Stomach (tissue), 9 donors: ENCODE data around the gene RPS6KB2. TPM values are rescaled to one million over a fixed set of nuclear protein-coding genes. Genes with fewer than 3 reads are reported as not detected.

Experiments used
- DNase-seq, 2 donors: peaks; one replicate each; pipeline versions ENCODE4 v3.0.0 to v3.0.0-alpha.2; 2013 to 2019
- H3K27ac ChIP-seq, 5 donors: fragments of 200-600 bp in 4 of 5; sonication (generic) in 4 of 5; one replicate each; pipeline ENCODE4 v1.5.1; 2013 to 2019; ENCODE audit warnings: mild to moderate bottlenecking in 1 of 5, moderate library complexity in 1 of 5
- H3K27me3 ChIP-seq, 3 donors: fragments of 200-600 bp; sonication (generic); one replicate each; pipeline ENCODE4 v1.5.1; 2017 to 2019; ENCODE audit warnings: mixed run types in 1 of 3
- H3K36me3 ChIP-seq, 4 donors: fragments of 200-600 bp; sonication (generic); 1 replicate in 3 of 4; 2 replicates in 1 of 4; pipeline ENCODE4 v1.5.1; 2016 to 2019
- H3K4me1 ChIP-seq, 4 donors: fragments of 200-600 bp; sonication (generic); one replicate each; pipeline ENCODE4 v1.5.1; 2016 to 2019
- H3K4me3 ChIP-seq, 4 donors: fragments of 200-600 bp; sonication (generic) in 3 of 4; one replicate each; pipeline ENCODE4 v1.5.1; 2016 to 2019; ENCODE audit warnings: mild to moderate bottlenecking in 1 of 4
- H3K9me3 ChIP-seq, 4 donors: fragments of 200-600 bp; sonication (generic); one replicate each; pipeline ENCODE4 v1.5.1; 2016 to 2019
- CTCF ChIP-seq, 7 experiments: fragments of 450-650 bp in 4 of 7; fragments of 200-600 bp in 3 of 7; sonication (generic) in 3 of 7; IDR thresholded peaks; one replicate each; pipeline ENCODE4 v1.5.1; 2016 to 2019; ENCODE audit warnings: antibody characterized with exemption in 7 of 7, control low read depth in 2 of 7, mild to moderate bottlenecking in 1 of 7
- EP300 ChIP-seq: sonication (generic); formaldehyde crosslinking; IDR thresholded peaks from one replicate; pipeline ENCODE4 v1.6.1; 2017; ENCODE audit warnings: antibody characterized with exemption
- POLR2A ChIP-seq, 4 donors: fragments of 450-650 bp; IDR thresholded peaks; one replicate each; pipeline ENCODE4 v1.6.1; 2016; ENCODE audit warnings: antibody characterized with exemption in 4 of 4, control low read depth in 2 of 4, mild to moderate bottlenecking in 1 of 4, moderate library complexity in 1 of 4
- POLR2AphosphoS5 ChIP-seq, 3 donors: sonication (generic); formaldehyde crosslinking; IDR thresholded peaks; one replicate each; pipeline ENCODE4 v1.6.1; 2016; ENCODE audit warnings: antibody characterized with exemption in 3 of 3
- WGBS, 5 donors: extraction: QIAGEN DNeasy Blood & Tissue Kit in 3 of 5; methylation state at CpG; one replicate each; pipeline versions ENCODE4 v1.1.5 to v1.1.7; 2013 to 2018; 5-methylcytosine and 5-hydroxymethylcytosine counted together
- intact Hi-C: fragments of 100-400 bp; cut with DNase I; formaldehyde crosslinking; loops from one replicate; pipeline ENCODE4 v1.15.1; 2023; ENCODE audit warnings: low total_unique reads
- polyA plus RNA-seq, 3 donors: library from polyadenylated mRNA; stranded (reverse); fragments of 200-250 nt; gene quantifications; one replicate each; pipeline ENCODE4 v1.2.3, GENCODE V29; 2013
- total RNA-seq, 5 donors: library from RNA; depleted of rRNA; stranded (reverse); fragments of >200 nt; gene quantifications; one replicate each; pipeline versions ENCODE4 v1.1.0 to v1.2.3, GENCODE V29; 2014 to 2016
- donor health status: healthy with polysubstance abuse.
- donor health status: Bipolar disorder and iron deficiency.
- donor health status: healthy.

The RPS6KB2 gene
- total and polyA plus RNA-seq, 8 donors: 29.7 to 434 (median 71.5) TPM

- peak overlapping the region in 3 of 5 donors; percentile 36 to 66 (median 57) for H3K27ac ChIP-seq
- peaks cover 0 to 43% (median 31%) of the 10 kb centered on the region in 4 donors for H3K4me1 ChIP-seq
- WGBS, 5 donors: 58 to 83% (median 70%) methylated on average over 6 to 18 of the region's 18 CpGs
- no peak overlapping the region for H3K4me3 ChIP-seq
- no peaks in the 10 kb centered on the region for H3K9me3 ChIP-seq
- H3K27me3 ChIP-seq: peaks cover 0 to 93% (median 0%) of the 10 kb centered on the region in 3 donors
- TF ChIP-seq EP300 (no peak), POLR2AphosphoS5 (IDR thresholded peaks at IDR 0.05) (no peak), CTCF (IDR thresholded peaks at IDR 0.05) (no peak), POLR2A (IDR thresholded peaks at IDR 0.05) (no peak)
- no peaks in the 10 kb centered on the region for H3K36me3 ChIP-seq
- intact Hi-C loops: no loop called here
- no peak for DNase-seq
Measured at GRCh38 chr11:67408437-67409200, 19.7 kb upstream of the RPS6KB2 start.

GRCh38 chr11:67409261-67409666 is 19.0 kb upstream of the RPS6KB2 start:
- Histone ChIP-seq H3K27ac (peak overlapping the region in 4 of 5 donors; percentile 26 to 66 (median 46)), H3K4me3 (peak overlapping the region in 1 of 4 donors; percentile 9), H3K36me3 (no peaks in the 10 kb centered on the region), H3K9me3 (no peaks in the 10 kb centered on the region), H3K27me3 (peaks cover 0 to 90% (median 0%) of the 10 kb centered on the region in 3 donors), H3K4me1 (peaks cover 0 to 43% (median 31%) of the 10 kb centered on the region in 4 donors)
- WGBS, 5 donors: 63 to 69% (median 68%) methylated on average over 13 to 24 of the region's 24 CpGs
- DNase-seq: peak; percentile 57 to 68
- intact Hi-C loops: no loop called here
- TF ChIP-seq EP300 (no peak), CTCF (IDR thresholded peaks at IDR 0.05) (no peak), POLR2A (IDR thresholded peaks at IDR 0.05) (no peak)

- no peaks in the 10 kb centered on the region for H3K36me3 ChIP-seq
- TF ChIP-seq CTCF (IDR thresholded peaks at IDR 0.05) (no peak), POLR2A (IDR thresholded peaks at IDR 0.05) (no peak), EP300 (no peak), POLR2AphosphoS5 (IDR thresholded peaks at IDR 0.05) (no peak)
- peak overlapping the region in 1 of 4 donors; percentile 9 for H3K4me3 ChIP-seq
- peak; percentile 71 to 83 for DNase-seq
- peak overlapping the region in 4 of 5 donors; percentile 26 to 66 (median 46) for H3K27ac ChIP-seq
- no peaks in the 10 kb centered on the region for H3K9me3 ChIP-seq
- intact Hi-C loops: no loop called here
- H3K27me3 ChIP-seq: peaks cover 0 to 87% (median 0%) of the 10 kb centered on the region in 3 donors
- 25 to 38% (median 36%) methylated on average over 9 to 13 of the region's 13 CpGs for whole genome bisulfite sequencing, 5 donors
- H3K4me1 ChIP-seq: peaks cover 3 to 49% (median 34%) of the 10 kb centered on the region in 4 donors
Measured at GRCh38 chr11:67409781-67410368, 18.4 kb upstream of the RPS6KB2 start.

- DNase-seq: no peak
- H3K27ac ChIP-seq: peak overlapping the region in 1 of 5 donors; percentile 66
Measured at GRCh38 chr11:67410369-67410831, 17.9 kb upstream of the RPS6KB2 start.

More at GRCh38 chr11:67410369-67410831, 17.9 kb upstream of the RPS6KB2 start:
- Histone ChIP-seq H3K9me3 (no peaks in the 10 kb centered on the region), H3K4me1 (peaks cover 9 to 54% (median 39%) of the 10 kb centered on the region in 4 donors), H3K36me3 (no peaks in the 10 kb centered on the region), H3K27me3 (peaks cover 0 to 87% (median 0%) of the 10 kb centered on the region in 3 donors), H3K4me3 (no peak overlapping the region)
- 54 to 72% (median 63%) methylated on average over 6 to 15 of the region's 15 CpGs for WGBS, 5 donors
- TF ChIP-seq POLR2AphosphoS5 (IDR thresholded peaks at IDR 0.05): no peak
- no peak for TF ChIP-seq CTCF (IDR thresholded peaks at IDR 0.05)
- TF ChIP-seq POLR2A (IDR thresholded peaks at IDR 0.05): no peak
- no peak for TF ChIP-seq EP300
- intact Hi-C loops: no loop called here
